OCI-LY1 (cell line): ENCODE results near the gene TLR4.

Experiments used
- CTCF ChIP-seq: fragments of 200-600 bp; sonication (generic), shearing (Covaris generic); IDR thresholded peaks from 2 replicates; pipeline ENCODE4 v1.5.1; 2017; ENCODE audit warnings: mild to moderate bottlenecking, antibody characterized with exemption, low read length, moderate library complexity, mixed read lengths
- EZH2 ChIP-seq: fragments of 200-600 bp; sonication (generic), shearing (Covaris generic); IDR thresholded peaks from 2 replicates; pipeline ENCODE4 v1.8.0; 2017; ENCODE audit warnings: borderline replicate concordance, mixed run types, mild to moderate bottlenecking, antibody characterized with exemption, low read length, moderate library complexity, mixed read lengths

DNA sequence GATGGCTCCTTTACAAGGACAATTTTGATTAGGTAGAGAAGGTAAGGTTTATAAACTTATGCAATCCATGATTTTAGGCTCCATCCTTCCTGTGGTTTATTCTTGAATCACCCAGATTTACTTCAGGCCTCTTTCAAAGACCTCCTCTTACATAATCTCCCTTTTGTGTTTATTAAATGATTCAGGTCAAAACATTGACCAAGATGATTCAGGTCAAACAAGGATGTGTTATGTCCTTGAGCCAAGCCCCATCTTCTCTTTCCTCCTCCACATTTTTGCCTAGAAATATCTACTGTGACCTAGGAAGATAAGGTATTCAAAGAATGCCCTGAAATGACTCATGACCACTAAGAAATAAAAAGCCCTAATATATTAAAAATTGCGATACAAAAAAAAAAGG is 31.8 kb upstream of the TLR4 start:
- TF ChIP-seq CTCF (no peak), EZH2 (no peak)
